SU-DHL-6 (cell line): ENCODE results near the gene GOLGA8G.
"Not testable (repeated sequence)": the region's sequence is repeated elsewhere in the genome, so short reads cannot be mapped to it uniquely, and the experiment has no call there.

Experiments
- H2AFZ ChIP-seq: fragments of 200-600 bp; sonication (generic); 2 replicates; pipeline ENCODE4 v1.6.1; 2014; ENCODE audit warnings: low read depth, mild to moderate bottlenecking, moderate library complexity, mixed read lengths, antibody characterized with exemption, low read length; ENCODE audit not compliant: severe bottlenecking
- H3F3A ChIP-seq: fragments of 200-600 bp; shearing (Covaris generic); 2 replicates; pipeline ENCODE4 v1.6.0; 2016; ENCODE audit warnings: antibody characterized with exemption, mild to moderate bottlenecking; ENCODE audit not compliant: insufficient read depth
- H3K27ac ChIP-seq: fragments of 200-600 bp; sonication (generic); 2 replicates; pipeline ENCODE4 v1.5.1; 2016; ENCODE audit warnings: low read depth, mild to moderate bottlenecking, low read length, moderate library complexity, mixed read lengths
- H3K27me3 ChIP-seq: fragments of 200-600 bp; sonication (generic), shearing (Covaris generic); 2 replicates; pipeline ENCODE4 v1.6.0; 2014; ENCODE audit warnings: mild to moderate bottlenecking, low read length
- H3K36me3 ChIP-seq: fragments of 200-600 bp; sonication (generic); 2 replicates; pipeline ENCODE4 v1.6.1; 2014; ENCODE audit warnings: mild to moderate bottlenecking, low read length, mixed read lengths
- H3K4me2 ChIP-seq: fragments of 300-600, 200-600 bp; shearing (Covaris generic), sonication (generic); 2 replicates; pipeline ENCODE4 v1.6.0; 2014; ENCODE audit warnings: low read length, low read depth, mild to moderate bottlenecking; ENCODE audit not compliant: poor library complexity, severe bottlenecking
- H3K4me3 ChIP-seq: fragments of 200-600 bp; sonication (generic); 2 replicates; pipeline ENCODE4 v1.5.1; 2014; ENCODE audit warnings: antibody characterized with exemption, low read length, mild to moderate bottlenecking, mixed read lengths; ENCODE audit not compliant: insufficient read depth, poor library complexity, severe bottlenecking
- H3K79me2 ChIP-seq: fragments of 200-600 bp; sonication (generic); 2 replicates; pipeline ENCODE4 v1.6.1; 2014; ENCODE audit warnings: mild to moderate bottlenecking, low read length, moderate library complexity; ENCODE audit not compliant: insufficient read depth
- H3K9ac ChIP-seq: fragments of 200-600 bp; sonication (generic); 2 replicates; pipeline ENCODE4 v1.7.0; 2014; ENCODE audit warnings: mild to moderate bottlenecking, low read length
- H3K9me2 ChIP-seq: fragments of 200-600 bp; sonication (generic); replicated peaks from 2 replicates; pipeline ENCODE4 v1.6.1; 2014; ENCODE audit warnings: low read length; ENCODE audit not compliant: insufficient read depth
- H3K9me3 ChIP-seq: fragments of 200-600 bp; sonication (generic); 2 replicates; pipeline ENCODE4 v1.6.1; 2014; ENCODE audit warnings: low read length, mixed read lengths; ENCODE audit not compliant: insufficient read depth
- H4K20me1 ChIP-seq: fragments of 200-600 bp; sonication (generic); 2 replicates; pipeline ENCODE4 v1.6.1; 2014; ENCODE audit warnings: low read depth, mild to moderate bottlenecking, antibody characterized with exemption, low read length, moderate library complexity, mixed read lengths

Gene GOLGA8G, protein sequence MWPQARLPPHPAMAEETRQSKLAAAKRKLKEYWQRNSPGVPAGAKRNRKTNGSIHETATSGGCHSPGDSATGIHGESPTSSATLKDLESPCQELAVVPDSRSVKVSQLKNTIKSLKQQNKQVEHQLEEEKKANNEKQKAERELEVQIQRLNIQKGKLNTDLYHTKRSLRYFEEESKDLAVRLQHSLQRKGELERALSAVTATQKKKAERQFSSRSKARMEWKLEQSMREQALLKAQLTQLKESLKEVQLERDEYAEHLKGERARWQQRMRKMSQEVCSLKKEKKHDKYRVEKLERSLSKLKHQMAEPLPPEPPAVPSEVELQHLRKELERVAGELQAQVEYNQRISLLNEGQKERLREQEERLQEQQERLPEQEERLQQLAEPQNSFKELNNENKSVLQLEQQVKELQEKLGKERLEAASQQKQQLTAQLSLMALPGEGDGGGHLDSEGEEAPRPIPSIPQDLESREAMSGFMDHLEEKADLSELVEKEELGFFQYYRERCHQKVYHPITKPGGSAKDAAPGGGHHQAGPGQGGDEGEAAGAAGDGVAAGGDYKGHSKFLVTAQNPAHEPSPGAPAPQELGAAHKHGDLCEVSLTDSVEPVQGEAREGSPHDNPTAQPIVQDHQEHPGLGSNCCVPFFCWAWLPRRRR

GRCh38 chr15:28532954-28533353, at the start of gene GOLGA8G:
Gene GOLGA8G (minus strand): TSS chr15:28532971. CDS start chr15:28532909, 62 bp downstream.
- not testable (repeated sequence) for H3K9ac ChIP-seq, H3K36me3 ChIP-seq

DNA sequence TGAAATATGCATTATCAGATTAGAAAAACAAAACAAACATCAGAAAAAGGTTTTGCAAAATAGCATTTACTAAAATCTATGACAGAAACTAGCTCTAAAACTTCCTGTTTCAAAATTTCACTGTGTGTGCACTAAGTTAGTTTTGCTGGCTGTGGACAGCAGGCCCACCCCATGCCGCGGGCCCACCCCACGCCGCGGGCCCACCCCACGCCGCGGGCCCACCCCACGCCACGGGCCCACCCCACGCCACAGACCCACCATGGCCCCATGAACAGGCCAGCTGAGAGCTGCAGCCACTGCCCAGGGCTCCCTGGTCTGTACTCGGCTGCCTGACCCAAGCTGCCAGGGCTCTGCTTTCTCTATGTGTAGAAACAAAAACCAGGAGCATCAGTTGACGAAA, 40.6 kb upstream of the GOLGA8G start:
- H2AFZ ChIP-seq, H3K4me3 ChIP-seq, H4K20me1 ChIP-seq, H3K9me2 ChIP-seq, H3K27me3 ChIP-seq, H3K9me3 ChIP-seq, H3K36me3 ChIP-seq, H3F3A ChIP-seq, H3K79me2 ChIP-seq, H3K4me2 ChIP-seq, H3K9ac ChIP-seq, H3K27ac ChIP-seq: not testable (repeated sequence)

More at GRCh38 chr15:28532954-28533353, at the start of gene GOLGA8G:
- H3K27me3 ChIP-seq, H3K4me3 ChIP-seq, H4K20me1 ChIP-seq, H3K4me2 ChIP-seq, H3K79me2 ChIP-seq, H3K9me3 ChIP-seq, H2AFZ ChIP-seq, H3F3A ChIP-seq, H3K27ac ChIP-seq, H3K9me2 ChIP-seq: not testable (repeated sequence)

GRCh38 chr15:28553268-28553667, 20.5 kb upstream of the GOLGA8G start, which contains the start of gene GOLGA6L25:
Gene GOLGA6L25 (plus strand): TSS chr15:28553568. CDS start chr15:28553629, 61 bp downstream.
- not testable (repeated sequence) for H3K79me2 ChIP-seq, H3K27ac ChIP-seq, H3K9me3 ChIP-seq, H3K4me2 ChIP-seq, H3K4me3 ChIP-seq, H3K27me3 ChIP-seq, H3F3A ChIP-seq, H4K20me1 ChIP-seq, H3K9ac ChIP-seq, H3K36me3 ChIP-seq, H2AFZ ChIP-seq, H3K9me2 ChIP-seq

- H3K9me2 ChIP-seq, H3K4me3 ChIP-seq, H3F3A ChIP-seq, H3K9ac ChIP-seq, H3K9me3 ChIP-seq, H4K20me1 ChIP-seq, H3K27ac ChIP-seq, H3K27me3 ChIP-seq, H3K36me3 ChIP-seq, H3K79me2 ChIP-seq, H2AFZ ChIP-seq, H3K4me2 ChIP-seq: not testable (repeated sequence)
These were observed 17.6 kb downstream of the GOLGA8G start for GRCh38 chr15:28515208-28515607.

- H3K79me2 ChIP-seq, H3K9ac ChIP-seq, H3K27ac ChIP-seq, H3K4me2 ChIP-seq, H3K9me2 ChIP-seq, H3K4me3 ChIP-seq, H2AFZ ChIP-seq, H3K27me3 ChIP-seq, H3K9me3 ChIP-seq, H3F3A ChIP-seq, H3K36me3 ChIP-seq, H4K20me1 ChIP-seq: not testable (repeated sequence)
These were observed 18.6 kb downstream of the GOLGA8G start for GRCh38 chr15:28514128-28514527.

DNA sequence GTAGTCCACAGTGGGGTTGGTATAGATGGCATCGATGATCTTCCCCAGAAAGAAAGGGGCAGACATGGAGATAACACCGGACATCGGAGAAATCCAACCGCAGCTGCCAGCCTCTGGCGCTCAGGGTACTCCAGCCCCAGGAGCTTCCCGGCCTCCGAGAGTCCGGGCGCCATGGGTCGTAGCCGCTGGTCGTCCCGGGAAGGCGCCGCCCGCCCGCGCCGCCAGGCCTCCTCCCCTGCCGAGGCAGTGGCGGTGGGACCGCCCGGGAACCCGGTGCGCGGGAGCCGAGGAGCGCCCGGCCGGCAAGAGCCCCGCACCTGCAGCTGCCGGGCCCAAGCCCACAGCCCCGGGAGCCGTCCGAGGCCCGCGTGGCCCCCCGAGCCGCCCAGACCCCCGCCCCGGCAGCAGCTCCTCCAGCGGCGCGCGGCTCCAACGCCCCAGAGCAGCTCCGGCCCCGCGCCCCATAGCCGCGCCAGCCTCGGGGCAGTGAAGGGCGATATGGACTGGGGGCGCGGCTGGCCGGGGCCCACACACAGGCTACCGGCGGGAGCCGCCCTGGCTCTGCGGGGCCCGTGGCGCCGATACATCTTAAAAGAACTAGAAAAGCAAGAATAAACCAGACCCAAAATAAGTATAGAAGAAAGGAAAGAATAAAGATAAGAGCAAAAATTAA, 24.4 kb downstream of the GOLGA8G start:
- not testable (repeated sequence) for H3K79me2 ChIP-seq, H3K4me2 ChIP-seq, H3K27me3 ChIP-seq, H3K36me3 ChIP-seq, H3K4me3 ChIP-seq, H3K9me3 ChIP-seq, H3F3A ChIP-seq, H4K20me1 ChIP-seq, H3K9ac ChIP-seq, H2AFZ ChIP-seq, H3K27ac ChIP-seq, H3K9me2 ChIP-seq

DNA sequence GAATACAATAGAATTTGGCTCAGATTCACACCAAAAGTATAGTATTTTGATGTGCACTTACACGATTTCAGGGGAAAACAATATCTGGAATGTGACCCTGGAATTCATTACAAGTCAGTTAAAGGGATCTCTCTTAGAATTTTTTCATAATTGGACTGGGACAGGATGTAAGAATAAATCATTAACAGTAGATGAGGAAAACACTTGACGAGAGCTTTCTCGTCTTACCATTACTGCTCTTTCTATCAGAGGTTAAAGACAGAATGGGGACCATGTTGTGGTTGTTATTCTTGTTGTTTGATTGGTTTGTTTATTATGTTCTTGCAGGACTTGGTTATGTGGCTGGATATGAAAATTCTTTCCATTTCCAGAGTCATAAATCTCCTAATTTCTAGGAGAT, 51.4 kb downstream of the GOLGA8G start:
- not testable (repeated sequence) for H3K9me3 ChIP-seq, H2AFZ ChIP-seq, H3K27me3 ChIP-seq

More for the DNA sequence above, 51.4 kb downstream of the GOLGA8G start:
- not testable (repeated sequence) for H3K4me3 ChIP-seq, H3K79me2 ChIP-seq, H3K9ac ChIP-seq, H3K4me2 ChIP-seq, H3F3A ChIP-seq, H3K27ac ChIP-seq, H4K20me1 ChIP-seq, H3K36me3 ChIP-seq, H3K9me2 ChIP-seq
